HFF-Myc (cell line): ENCODE measurements around the gene CORO1C.
"Not testable (repeated sequence)": the region's sequence is repeated elsewhere in the genome, so short reads cannot be mapped to it uniquely, and the experiment has no call there.

ENCODE experiments used
- DNase-seq: peaks from one replicate; pipeline ENCODE4 v3.0.0-alpha.2; 2011; ENCODE audit warnings: low read depth; ENCODE audit errors: extremely low read depth
- H3K4me3 ChIP-seq: replicated peaks from 2 replicates; pipeline ENCODE4 v1.5.1; 2011; ENCODE audit warnings: low read depth, mild to moderate bottlenecking, control low read depth, low read length
- TF ChIP-seq, protein P1 (sequence below): IDR thresholded peaks from 2 replicates; pipeline ENCODE4 v1.5.1; 2012; ENCODE audit warnings: mild to moderate bottlenecking, low read depth, low read length, control low read depth; ENCODE audit errors: missing control alignments

CORO1C gene

DNA sequence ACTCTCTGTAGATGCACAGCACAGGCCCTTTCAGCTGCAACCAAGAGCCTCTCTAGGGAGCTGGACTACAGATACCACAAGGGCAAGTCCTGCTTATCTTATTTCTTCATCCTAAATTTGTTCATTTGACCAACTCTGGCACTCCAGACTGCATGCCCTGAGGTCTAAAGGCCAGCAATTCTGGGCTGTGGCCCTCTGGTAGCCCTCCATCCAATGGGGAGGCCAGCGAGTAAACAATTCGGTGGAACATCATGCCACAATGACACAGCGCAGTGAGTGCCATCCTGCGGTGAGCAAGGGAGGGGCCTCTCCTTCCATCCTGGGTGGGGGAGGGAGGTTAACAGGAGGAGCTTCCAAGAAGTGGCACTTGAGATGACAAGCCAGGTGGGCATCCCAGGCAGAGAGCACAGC, 97.0 kb downstream of the CORO1C start:
- no peak overlapping the region for H3K4me3 ChIP-seq
- TF ChIP-seq, protein P1, sequence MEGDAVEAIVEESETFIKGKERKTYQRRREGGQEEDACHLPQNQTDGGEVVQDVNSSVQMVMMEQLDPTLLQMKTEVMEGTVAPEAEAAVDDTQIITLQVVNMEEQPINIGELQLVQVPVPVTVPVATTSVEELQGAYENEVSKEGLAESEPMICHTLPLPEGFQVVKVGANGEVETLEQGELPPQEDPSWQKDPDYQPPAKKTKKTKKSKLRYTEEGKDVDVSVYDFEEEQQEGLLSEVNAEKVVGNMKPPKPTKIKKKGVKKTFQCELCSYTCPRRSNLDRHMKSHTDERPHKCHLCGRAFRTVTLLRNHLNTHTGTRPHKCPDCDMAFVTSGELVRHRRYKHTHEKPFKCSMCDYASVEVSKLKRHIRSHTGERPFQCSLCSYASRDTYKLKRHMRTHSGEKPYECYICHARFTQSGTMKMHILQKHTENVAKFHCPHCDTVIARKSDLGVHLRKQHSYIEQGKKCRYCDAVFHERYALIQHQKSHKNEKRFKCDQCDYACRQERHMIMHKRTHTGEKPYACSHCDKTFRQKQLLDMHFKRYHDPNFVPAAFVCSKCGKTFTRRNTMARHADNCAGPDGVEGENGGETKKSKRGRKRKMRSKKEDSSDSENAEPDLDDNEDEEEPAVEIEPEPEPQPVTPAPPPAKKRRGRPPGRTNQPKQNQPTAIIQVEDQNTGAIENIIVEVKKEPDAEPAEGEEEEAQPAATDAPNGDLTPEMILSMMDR, result no peak
- DNase-seq, result no peak

DNA sequence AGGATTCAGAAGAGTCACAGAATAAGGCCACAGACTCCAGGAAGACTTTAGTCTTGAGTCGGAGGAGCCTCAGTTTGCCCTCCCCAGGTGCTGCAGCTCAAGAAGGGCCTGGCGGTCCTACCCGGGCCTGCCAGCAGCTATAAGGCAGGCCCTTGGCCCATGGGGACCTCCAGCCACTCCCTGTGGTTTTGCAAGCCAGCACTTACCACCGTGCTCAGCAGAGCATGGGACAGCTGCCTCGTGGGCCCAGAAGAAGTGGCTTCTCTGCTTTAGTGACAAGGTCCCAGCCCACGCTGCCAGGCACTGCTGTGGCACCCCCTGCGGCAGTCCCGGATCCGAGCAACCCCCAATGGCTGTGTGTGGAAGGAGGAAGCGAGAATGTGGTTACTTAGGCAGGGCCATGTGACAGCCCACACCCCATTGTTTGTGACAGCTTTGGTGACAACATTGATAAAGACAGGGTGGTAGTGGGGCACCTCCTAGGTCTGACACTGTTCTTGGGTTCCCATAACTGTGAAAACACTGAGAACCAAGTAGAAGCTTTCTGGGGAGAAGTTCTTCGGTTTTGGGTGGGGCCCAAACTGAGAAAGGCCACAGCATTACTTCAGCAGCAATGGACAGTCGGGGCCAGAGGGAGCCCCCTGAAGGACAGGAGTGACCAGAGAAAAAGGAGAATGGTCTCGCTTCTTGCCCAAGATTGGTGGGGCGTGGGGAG, 97.6 kb downstream of the CORO1C start, which contains the start of gene SELPLG:
SELPLG (minus strand) TSS at position 361 of the 715 bp plus-strand sequence. CDS start 9,587 bp downstream, outside the sequence.
- DNase-seq, result no peak
- no peak within 1 kb of the TSS for H3K4me3 ChIP-seq
- TF ChIP-seq, protein P1, result no peak

GRCh38 chr12:108633081-108633533, 98.2 kb downstream of the CORO1C start:
- no peak for DNase-seq
- TF ChIP-seq, protein P1, result no peak
- no peak overlapping the region for H3K4me3 ChIP-seq

DNA sequence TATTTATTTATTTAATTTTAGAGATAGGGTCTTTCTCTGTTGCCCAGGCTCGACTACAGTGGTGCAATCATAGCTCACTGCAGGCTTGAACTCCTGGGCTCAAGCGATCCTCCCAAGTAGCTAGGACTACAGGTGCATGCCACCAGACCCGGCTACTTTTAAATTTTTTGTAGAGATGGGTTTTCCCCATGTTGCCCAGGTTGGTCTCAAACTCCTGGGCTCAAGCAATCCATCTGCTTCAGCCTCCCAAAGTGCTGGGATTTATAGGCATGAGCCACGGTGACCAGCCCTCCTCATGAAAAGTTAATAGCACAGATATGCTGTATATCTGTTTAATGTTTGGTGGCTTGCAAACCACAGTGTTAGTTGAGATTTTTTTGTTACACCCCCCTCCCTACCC, 100.1 kb downstream of the CORO1C start:
- not testable (repeated sequence) for H3K4me3 ChIP-seq, DNase-seq

DNA sequence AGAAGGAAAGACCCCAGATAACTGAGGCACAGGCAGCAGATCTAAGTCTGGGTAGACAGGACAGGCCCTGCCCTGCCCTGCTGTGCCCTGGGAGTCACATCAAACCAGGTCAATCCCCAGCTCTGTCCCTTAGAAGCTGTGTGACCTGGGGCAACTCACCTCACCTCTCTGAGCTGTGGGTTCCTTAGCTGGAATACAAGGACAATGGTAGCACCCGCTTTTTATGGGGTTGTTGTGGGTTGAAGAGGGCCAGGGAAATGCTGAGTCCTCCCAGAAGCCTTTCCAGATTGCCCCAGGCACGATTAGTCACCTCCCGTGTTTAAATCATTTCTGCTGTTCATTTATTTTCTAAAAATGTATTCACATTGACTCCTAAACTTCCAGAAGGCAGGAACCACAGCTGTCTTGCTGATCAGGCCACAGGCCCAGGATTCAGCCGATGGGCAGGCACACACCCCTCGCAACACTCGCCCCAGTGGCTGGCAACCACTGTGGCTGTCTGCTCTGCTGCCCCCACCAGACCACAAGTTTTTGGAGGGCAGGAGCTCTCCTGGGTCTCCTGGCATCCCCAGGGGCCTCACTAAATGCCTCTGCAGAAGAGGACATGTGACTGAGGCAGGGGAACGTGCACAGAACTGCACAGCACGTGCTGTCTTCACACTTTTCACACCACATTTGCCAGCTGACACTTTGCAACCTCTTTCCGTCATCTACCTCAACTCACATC, 100.7 kb downstream of the CORO1C start:
- peak; percentile 73 for DNase-seq
- TF ChIP-seq, protein P1, result no peak
- no peak overlapping the region for H3K4me3 ChIP-seq

DNA sequence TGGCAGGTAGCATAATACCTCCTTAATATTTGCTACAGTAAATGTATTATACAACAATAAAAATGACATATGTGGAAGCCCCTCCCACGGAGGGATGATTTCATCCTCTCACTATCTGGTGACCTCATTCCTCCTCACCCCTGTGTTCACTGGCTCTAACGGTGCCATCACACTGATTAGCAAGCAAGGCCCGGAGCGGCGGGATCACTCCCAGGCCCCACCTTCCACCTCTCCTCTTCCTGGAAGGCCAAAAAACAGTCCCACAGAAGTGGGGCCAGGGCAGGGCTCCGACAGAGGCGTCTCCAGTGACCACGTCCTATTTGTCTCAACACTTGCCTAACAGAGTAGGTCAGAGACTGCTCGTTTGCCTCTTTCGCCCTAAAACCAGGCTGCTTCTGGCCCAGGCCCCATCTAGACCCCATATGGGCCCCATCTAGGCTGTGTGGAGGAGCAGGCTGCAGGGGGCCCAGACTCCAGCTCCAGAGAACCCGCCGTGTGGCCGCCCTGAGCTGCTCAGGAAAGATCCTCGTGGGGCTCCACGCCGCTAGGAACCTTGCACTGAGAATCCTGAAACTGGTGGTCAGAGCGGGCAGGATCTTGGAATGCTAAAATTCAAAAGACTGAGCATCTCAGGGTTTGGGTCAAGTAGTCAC, 101.4 kb downstream of the CORO1C start:
- TF ChIP-seq, protein P1, result no peak
- DNase-seq, result no peak
- no peak overlapping the region for H3K4me3 ChIP-seq

GRCh38 chr12:108629151-108629550, 102.2 kb downstream of the CORO1C start:
- no peak overlapping the region for H3K4me3 ChIP-seq
- no peak for DNase-seq
- TF ChIP-seq, protein P1, result no peak
